Mesenchymal stem cell (in vitro differentiated cells and primary cell): ENCODE measurements around the gene CTSA.

Experiments used
- DNase-seq: peaks from one replicate; pipeline ENCODE4 v3.0.0-alpha.2; 2013
- H2AFZ ChIP-seq: one replicate; pipeline ENCODE4 v1.6.1; 2013; ENCODE audit warnings: low read depth, mild to moderate bottlenecking, control low read depth, inconsistent platforms, low read length, moderate library complexity
- H2AK5ac ChIP-seq: 2 replicates; pipeline ENCODE4 v1.6.1; 2013; ENCODE audit warnings: low read length, moderate library complexity, mild to moderate bottlenecking, inconsistent platforms; ENCODE audit not compliant: severe bottlenecking
- H2BK120ac ChIP-seq: one replicate; pipeline ENCODE4 v1.6.1; 2013; ENCODE audit warnings: low read depth, mild to moderate bottlenecking, inconsistent platforms, low read length, moderate library complexity
- H2BK12ac ChIP-seq, 2 experiments: one replicate each; pipeline ENCODE4 v1.6.1; 2013; ENCODE audit warnings: inconsistent platforms in 2 of 2, low read length in 2 of 2, mild to moderate bottlenecking in 2 of 2, moderate library complexity in 2 of 2, control low read depth in 1 of 2
- H2BK15ac ChIP-seq: one replicate; pipeline ENCODE4 v1.6.1; 2013; ENCODE audit warnings: mild to moderate bottlenecking, low read depth, inconsistent platforms; ENCODE audit not compliant: poor library complexity, severe bottlenecking
- H2BK5ac ChIP-seq: 2 replicates; pipeline ENCODE4 v1.6.1; 2013; ENCODE audit warnings: low read depth, mild to moderate bottlenecking, low read length, control low read depth, inconsistent platforms; ENCODE audit not compliant: poor library complexity, severe bottlenecking
- H3K14ac ChIP-seq, 2 experiments: one replicate each; pipeline ENCODE4 v1.6.1; 2013; ENCODE audit warnings: inconsistent platforms in 2 of 2, low read length in 2 of 2, control low read depth in 1 of 2, mild to moderate bottlenecking in 1 of 2, moderate library complexity in 1 of 2
- H3K18ac ChIP-seq, 2 experiments: one replicate each; pipeline ENCODE4 v1.6.1; 2013; ENCODE audit warnings: inconsistent platforms in 2 of 2, low read length in 2 of 2, control low read depth in 1 of 2, low read depth in 1 of 2, mild to moderate bottlenecking in 1 of 2
- H3K23ac ChIP-seq, 2 experiments: one replicate each; pipeline ENCODE4 v1.6.1; 2013; ENCODE audit warnings: inconsistent platforms in 2 of 2, low read length in 2 of 2, mild to moderate bottlenecking in 2 of 2, moderate library complexity in 2 of 2, control low read depth in 1 of 2
- H3K27ac ChIP-seq: 2 replicates; pipeline ENCODE4 v1.5.1; 2013; ENCODE audit warnings: mild to moderate bottlenecking, moderate library complexity, low read length, control low read depth, inconsistent platforms; ENCODE audit not compliant: poor library complexity, severe bottlenecking
- H3K27me3 ChIP-seq, 2 experiments: 2 replicates each; pipeline versions ENCODE4 v1.6.1 to v1.7.0; 2013; ENCODE audit warnings: low read length in 2 of 2, mild to moderate bottlenecking in 2 of 2, moderate library complexity in 2 of 2, control low read depth in 1 of 2, inconsistent platforms in 1 of 2; ENCODE audit not compliant: control insufficient read depth in 1 of 2, insufficient read depth in 1 of 2
- H3K36me3 ChIP-seq, 2 experiments: 2 replicates each; pipeline versions ENCODE4 v1.6.1 to v1.7.0; 2013; ENCODE audit warnings: low read length in 2 of 2, control low read depth in 1 of 2, inconsistent platforms in 1 of 2, low read depth in 1 of 2, mild to moderate bottlenecking in 1 of 2; ENCODE audit not compliant: insufficient read depth in 2 of 2, control insufficient read depth in 1 of 2
- H3K4ac ChIP-seq, 2 experiments: one replicate each; pipeline ENCODE4 v1.6.1; 2013; ENCODE audit warnings: inconsistent platforms in 2 of 2, low read length in 2 of 2, mild to moderate bottlenecking in 2 of 2, moderate library complexity in 2 of 2, control low read depth in 1 of 2, low read depth in 1 of 2
- H3K4me1 ChIP-seq: 2 replicates; pipeline ENCODE4 v1.6.1; 2013; ENCODE audit warnings: low read depth, low read length, control low read depth; ENCODE audit not compliant: control insufficient read depth, insufficient read depth
- H3K4me2 ChIP-seq: 2 replicates; pipeline ENCODE4 v1.6.1; 2013; ENCODE audit warnings: low read length, mild to moderate bottlenecking, inconsistent platforms; ENCODE audit not compliant: poor library complexity, severe bottlenecking
- H3K4me3 ChIP-seq, 2 experiments: 2 replicates each; pipeline versions ENCODE4 v1.5.1 to v1.7.0; 2013; ENCODE audit warnings: low read length in 2 of 2, mild to moderate bottlenecking in 2 of 2, control low read depth in 1 of 2, low read depth in 1 of 2; ENCODE audit not compliant: insufficient read depth in 1 of 2
- H3K79me1 ChIP-seq: replicated peaks from 2 replicates; pipeline ENCODE4 v1.6.1; 2013; ENCODE audit warnings: mild to moderate bottlenecking, control low read depth, low read length, inconsistent platforms; ENCODE audit not compliant: poor library complexity, severe bottlenecking
- H3K9ac ChIP-seq: 2 replicates; pipeline ENCODE4 v1.7.0; 2013; ENCODE audit warnings: mild to moderate bottlenecking, low read length, moderate library complexity
- H3K9me3 ChIP-seq: 2 replicates; pipeline ENCODE4 v1.7.0; 2013; ENCODE audit warnings: mild to moderate bottlenecking, low read length; ENCODE audit not compliant: control insufficient read depth
- H4K8ac ChIP-seq: one replicate; pipeline ENCODE4 v1.6.1; 2013; ENCODE audit warnings: inconsistent platforms, mild to moderate bottlenecking, low read length, moderate library complexity
- H4K91ac ChIP-seq: one replicate; pipeline ENCODE4 v1.6.1; 2013; ENCODE audit warnings: mild to moderate bottlenecking, low read length, inconsistent platforms
- WGBS: methylation state at CpG from one replicate; pipeline ENCODE4 v1.1.7; 2013; ENCODE audit warnings: mixed read lengths; 5-methylcytosine and 5-hydroxymethylcytosine counted together

Gene CTSA

GRCh38 chr20:45934586-45935415, 43.7 kb downstream of the CTSA start, which contains the start of gene PCIF1:
Gene PCIF1, plus strand, starts transcription at chr20:45934683. Its CDS starts 4,317 bp downstream, at chr20:45939000.
- Histone ChIP-seq H4K91ac (peak within 1 kb of the TSS; percentile 99), H2BK15ac (peak within 1 kb of the TSS; percentile 97), H2BK12ac (peak within 1 kb of the TSS; percentile 31 to 45), H4K8ac (peak within 1 kb of the TSS; percentile 100), H3K4me3 (peak within 1 kb of the TSS; percentile 91 to 98), H3K9me3 (no peaks in the 10 kb centered on the region), H3K9ac (peak within 1 kb of the TSS; percentile 99), H3K27ac (peak within 1 kb of the TSS; percentile 95), H3K4me1 (peaks cover 11% of the 10 kb centered on the region), H3K23ac (peak within 1 kb of the TSS in 1 of 2 experiments; percentile 51), H2BK5ac (peak within 1 kb of the TSS; percentile 98), H3K79me1 (peaks cover 32% of the 10 kb centered on the region), H3K36me3 (peaks cover 28 to 31% of the 10 kb centered on the region in 2 experiments), H3K14ac (peak within 1 kb of the TSS; percentile 91 to 92), H3K4ac (peak within 1 kb of the TSS; percentile 98 to 100), H2AK5ac (peak within 1 kb of the TSS; percentile 72), H3K4me2 (peak within 1 kb of the TSS; percentile 81), H2BK120ac (peak within 1 kb of the TSS; percentile 99), H3K18ac (peak within 1 kb of the TSS; percentile 75 to 100), H2AFZ (no peak within 1 kb of the TSS), H3K27me3 (no peaks in the 10 kb centered on the region)
- peak; percentile 99 for DNase-seq
- WGBS = under 1% methylated on average over 88 of the region's 102 CpGs

- H3K4ac ChIP-seq = no peak overlapping the region
- H3K23ac ChIP-seq = no peak overlapping the region
- no peak overlapping the region for H2BK15ac ChIP-seq
- H2AK5ac ChIP-seq = no peak overlapping the region
- H3K27ac ChIP-seq = peak overlapping the region; percentile 92
- H3K4me3 ChIP-seq = peak overlapping the region; percentile 44 to 81
- peaks cover 33% of the 10 kb centered on the region for H3K79me1 ChIP-seq
- H2BK120ac ChIP-seq = no peak overlapping the region
- H4K91ac ChIP-seq = no peak overlapping the region
- no peak overlapping the region for H2AFZ ChIP-seq
- 22% methylated on average over 21 of the region's 21 CpGs for WGBS
- H3K4me2 ChIP-seq = peak overlapping the region; percentile 59
- peak overlapping the region; percentile 98 for H3K9ac ChIP-seq
- peaks cover 31 to 38% of the 10 kb centered on the region in 2 experiments for H3K36me3 ChIP-seq
- no peak overlapping the region for H4K8ac ChIP-seq
- peak overlapping the region; percentile 35 for H2BK5ac ChIP-seq
- DNase-seq = peak; percentile 77
- H2BK12ac ChIP-seq = no peak overlapping the region
- H3K9me3 ChIP-seq = no peaks in the 10 kb centered on the region
- H3K18ac ChIP-seq = no peak overlapping the region
- H3K14ac ChIP-seq = no peak overlapping the region
- H3K4me1 ChIP-seq = peaks cover 11% of the 10 kb centered on the region
- no peaks in the 10 kb centered on the region for H3K27me3 ChIP-seq
Measured at GRCh38 chr20:45935416-45936046, 44.4 kb downstream of the CTSA start.

GRCh38 chr20:45937765-45938164, 46.6 kb downstream of the CTSA start:
- H2BK15ac ChIP-seq = no peak overlapping the region
- H3K27ac ChIP-seq = no peak overlapping the region
- H2AK5ac ChIP-seq = no peak overlapping the region
- 83% methylated on average over 2 of the region's 2 CpGs for whole genome bisulfite sequencing
- H3K4me1 ChIP-seq = peaks cover 8% of the 10 kb centered on the region
- H2BK5ac ChIP-seq = no peak overlapping the region
- no peaks in the 10 kb centered on the region for H3K27me3 ChIP-seq
- H3K9ac ChIP-seq = peak overlapping the region; percentile 35
- no peak overlapping the region for H3K14ac ChIP-seq
- H3K79me1 ChIP-seq = peaks cover 27% of the 10 kb centered on the region
- no peak overlapping the region for H3K4ac ChIP-seq
- DNase-seq = peak; percentile 24
- H3K36me3 ChIP-seq = peaks cover 44 to 47% of the 10 kb centered on the region in 2 experiments
- no peak overlapping the region for H2BK12ac ChIP-seq
- no peak overlapping the region for H3K23ac ChIP-seq
- no peaks in the 10 kb centered on the region for H3K9me3 ChIP-seq
- no peak overlapping the region for H2AFZ ChIP-seq
- no peak overlapping the region for H4K91ac ChIP-seq
- no peak overlapping the region for H4K8ac ChIP-seq
- no peak overlapping the region for H3K18ac ChIP-seq
- H2BK120ac ChIP-seq = no peak overlapping the region
- no peak overlapping the region for H3K4me2 ChIP-seq
- H3K4me3 ChIP-seq = no peak overlapping the region
